Parathyroid adenoma (tissue), 2 donors: ENCODE data around the gene PROKR1.
"Not testable (repeated sequence)": the region's sequence is repeated elsewhere in the genome, so short reads cannot be mapped to it uniquely, and the experiment has no call there.

Experiments
- H2AFZ ChIP-seq: fragments of 300-600 bp; sonication (generic); one replicate; pipeline ENCODE4 v1.7.0; 2017; ENCODE audit warnings: antibody characterized with exemption, mild to moderate bottlenecking
- H3K27ac ChIP-seq: fragments of 300-600 bp; sonication (generic); one replicate; pipeline ENCODE4 v1.7.0; 2017
- H3K27me3 ChIP-seq: fragments of 300-600 bp; sonication (generic); one replicate; pipeline ENCODE4 v1.7.0; 2017; ENCODE audit warnings: low read length; ENCODE audit not compliant: control insufficient read depth, insufficient read depth
- H3K36me3 ChIP-seq: fragments of 300-600 bp; sonication (generic); one replicate; pipeline ENCODE4 v1.7.0; 2017; ENCODE audit warnings: low read length; ENCODE audit not compliant: control insufficient read depth, insufficient read depth
- H3K4me1 ChIP-seq: fragments of 300-600 bp; sonication (generic); one replicate; pipeline ENCODE4 v1.7.0; 2017; ENCODE audit warnings: control low read depth
- H3K4me2 ChIP-seq: fragments of 300-600 bp; sonication (generic); one replicate; pipeline ENCODE4 v1.7.0; 2017; ENCODE audit warnings: low read length
- H3K4me3 ChIP-seq: fragments of 300-600 bp; sonication (generic); one replicate; pipeline ENCODE4 v1.7.0; 2017; ENCODE audit warnings: low read depth, low read length
- H3K79me2 ChIP-seq: fragments of 300-600 bp; sonication (generic); one replicate; pipeline ENCODE4 v1.7.0; 2017; ENCODE audit warnings: control low read depth
- H3K9ac ChIP-seq: fragments of 300-600 bp; sonication (generic); one replicate; pipeline ENCODE4 v1.7.0; 2017; ENCODE audit warnings: mild to moderate bottlenecking
- H3K9me3 ChIP-seq: fragments of 300-600 bp; sonication (generic); one replicate; pipeline ENCODE4 v1.7.0; 2017; ENCODE audit warnings: low read length; ENCODE audit not compliant: control insufficient read depth
- TF ChIP-seq, protein P1 (sequence below): fragments of 300-600 bp; sonication (generic); IDR thresholded peaks from one replicate; pipeline ENCODE4 v1.7.0; 2017; ENCODE audit warnings: antibody characterized with exemption, mild to moderate bottlenecking
- donor health status: primary hyperparathyroidism.

PROKR1 gene

DNA sequence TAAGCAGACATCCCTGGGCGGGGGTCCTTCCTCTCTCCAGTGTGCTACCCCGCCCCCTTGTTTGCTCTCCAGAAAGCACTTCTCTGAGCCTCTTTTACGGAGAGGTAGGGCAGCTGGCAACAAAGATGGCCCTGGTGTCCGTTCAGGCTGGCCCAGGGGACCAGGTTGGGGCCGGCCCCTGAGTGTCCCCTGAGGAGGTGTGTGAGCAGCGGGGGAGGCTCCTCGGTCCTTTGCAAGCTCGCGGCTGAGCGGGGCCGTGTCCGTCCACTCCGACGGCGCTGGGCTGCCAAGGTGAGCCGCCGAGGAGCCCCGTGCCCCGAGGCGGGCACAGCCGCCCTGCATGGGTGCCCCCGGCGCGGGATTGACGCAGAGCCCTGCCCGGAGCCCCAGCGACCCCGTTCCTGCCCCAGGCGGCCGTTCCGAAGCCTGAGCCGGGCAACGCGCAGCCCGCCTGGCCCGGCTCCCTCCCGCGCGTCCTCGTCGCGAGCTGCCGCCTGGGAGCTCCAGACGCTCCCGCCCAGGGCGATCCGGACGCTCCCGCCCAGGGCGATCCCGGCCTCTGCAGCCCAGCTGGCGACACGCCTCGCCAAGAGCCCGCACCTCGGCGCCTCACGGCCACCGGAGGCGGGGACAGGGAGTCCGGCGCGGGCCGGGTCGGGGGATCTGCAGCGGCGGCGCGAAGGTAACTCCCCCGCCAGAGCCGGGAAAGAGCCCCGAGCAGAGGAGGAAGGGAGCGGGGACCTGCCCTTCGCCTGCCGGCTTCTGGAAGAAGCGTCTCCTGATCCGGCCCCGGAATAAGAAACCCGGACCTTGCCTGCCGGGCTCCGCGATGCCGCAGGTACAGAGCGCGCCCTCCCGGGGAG lies at the start of gene PROKR1:
Gene PROKR1, plus strand, starts transcription at position 569 of the 863 bp plus-strand sequence. CDS start 2,243 bp downstream, outside the sequence.
- Histone ChIP-seq H3K4me2 (peak within 1 kb of the TSS; percentile 73), H3K9me3 (no peaks in the 10 kb centered on the region), H3K4me3 (peak within 1 kb of the TSS; percentile 41), H3K27me3 (peaks cover 7% of the 10 kb centered on the region), H3K4me1 (no peaks in the 10 kb centered on the region), H3K27ac (no peak within 1 kb of the TSS), H3K36me3 (no peaks in the 10 kb centered on the region), H2AFZ (peak within 1 kb of the TSS; percentile 89), H3K79me2 (no peaks in the 10 kb centered on the region), H3K9ac (no peak within 1 kb of the TSS)
- TF ChIP-seq, protein P1, sequence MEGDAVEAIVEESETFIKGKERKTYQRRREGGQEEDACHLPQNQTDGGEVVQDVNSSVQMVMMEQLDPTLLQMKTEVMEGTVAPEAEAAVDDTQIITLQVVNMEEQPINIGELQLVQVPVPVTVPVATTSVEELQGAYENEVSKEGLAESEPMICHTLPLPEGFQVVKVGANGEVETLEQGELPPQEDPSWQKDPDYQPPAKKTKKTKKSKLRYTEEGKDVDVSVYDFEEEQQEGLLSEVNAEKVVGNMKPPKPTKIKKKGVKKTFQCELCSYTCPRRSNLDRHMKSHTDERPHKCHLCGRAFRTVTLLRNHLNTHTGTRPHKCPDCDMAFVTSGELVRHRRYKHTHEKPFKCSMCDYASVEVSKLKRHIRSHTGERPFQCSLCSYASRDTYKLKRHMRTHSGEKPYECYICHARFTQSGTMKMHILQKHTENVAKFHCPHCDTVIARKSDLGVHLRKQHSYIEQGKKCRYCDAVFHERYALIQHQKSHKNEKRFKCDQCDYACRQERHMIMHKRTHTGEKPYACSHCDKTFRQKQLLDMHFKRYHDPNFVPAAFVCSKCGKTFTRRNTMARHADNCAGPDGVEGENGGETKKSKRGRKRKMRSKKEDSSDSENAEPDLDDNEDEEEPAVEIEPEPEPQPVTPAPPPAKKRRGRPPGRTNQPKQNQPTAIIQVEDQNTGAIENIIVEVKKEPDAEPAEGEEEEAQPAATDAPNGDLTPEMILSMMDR: no peak

GRCh38 chr2:68594041-68594440 lies 49.3 kb upstream of the PROKR1 start:
- H3K4me2 ChIP-seq: no peak overlapping the region
- H3K79me2 ChIP-seq: no peaks in the 10 kb centered on the region
- no peaks in the 10 kb centered on the region for H3K4me1 ChIP-seq
- no peaks in the 10 kb centered on the region for H3K36me3 ChIP-seq
- H3K27ac ChIP-seq: no peak overlapping the region
- TF ChIP-seq, protein P1: no peak
- no peaks in the 10 kb centered on the region for H3K9me3 ChIP-seq
- no peaks in the 10 kb centered on the region for H3K27me3 ChIP-seq
- no peak overlapping the region for H3K9ac ChIP-seq
- H2AFZ ChIP-seq: no peak overlapping the region
- H3K4me3 ChIP-seq: no peak overlapping the region

- peak overlapping the region; percentile 27 for H3K4me3 ChIP-seq
- no peaks in the 10 kb centered on the region for H3K79me2 ChIP-seq
- H3K36me3 ChIP-seq: no peaks in the 10 kb centered on the region
- H2AFZ ChIP-seq: peak overlapping the region; percentile 28
- no peaks in the 10 kb centered on the region for H3K4me1 ChIP-seq
- TF ChIP-seq, protein P1: peak; percentile 61
- H3K4me2 ChIP-seq: peak overlapping the region; percentile 78
- no peak overlapping the region for H3K9ac ChIP-seq
- H3K27me3 ChIP-seq: no peaks in the 10 kb centered on the region
- H3K27ac ChIP-seq: no peak overlapping the region
- no peaks in the 10 kb centered on the region for H3K9me3 ChIP-seq
These were observed 48.5 kb upstream of the PROKR1 start for GRCh38 chr2:68594674-68595492.

DNA sequence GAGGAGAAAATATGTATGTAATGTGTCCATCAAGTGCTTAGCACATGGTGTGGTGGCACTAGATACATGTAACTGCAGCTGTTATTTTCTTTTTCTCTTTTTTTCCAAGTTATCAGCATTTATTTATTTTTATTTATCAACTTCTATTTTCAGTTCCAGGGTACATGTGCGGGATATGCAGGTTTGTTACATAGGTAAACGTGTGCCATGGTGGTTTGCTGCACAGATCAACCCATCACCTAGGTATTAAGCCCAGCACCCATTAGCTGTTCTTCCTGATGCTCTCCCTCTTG lies 47.9 kb upstream of the PROKR1 start:
- not testable (repeated sequence) for H3K9ac ChIP-seq, H3K27ac ChIP-seq, H2AFZ ChIP-seq, H3K4me3 ChIP-seq, H3K9me3 ChIP-seq, H3K27me3 ChIP-seq, H3K36me3 ChIP-seq, H3K4me2 ChIP-seq, H3K4me1 ChIP-seq, H3K79me2 ChIP-seq

- not testable (repeated sequence) for H3K9ac ChIP-seq, H3K4me3 ChIP-seq, H3K27ac ChIP-seq, H3K79me2 ChIP-seq, H2AFZ ChIP-seq, H3K4me1 ChIP-seq, H3K36me3 ChIP-seq, H3K9me3 ChIP-seq, H3K27me3 ChIP-seq, H3K4me2 ChIP-seq
These were observed 42.9 kb upstream of the PROKR1 start for GRCh38 chr2:68600495-68600894.
